NCI-H187 treated with DMSO at 0.1 percent for 48 hours (cell line): Measurements from ENCODE around the gene TMEM61.

Source experiments
- DNase-seq: peaks from one replicate; lab custom pipeline; 2025; lab: John Stamatoyannopoulos, UW

The TMEM61 gene

GRCh38 chr1:55040083-55040932, 59.9 kb downstream of the TMEM61 start:
- DNase-seq: no peak

GRCh38 chr1:55040933-55041494, 60.6 kb downstream of the TMEM61 start:
- no peak for DNase-seq

- no peak for DNase-seq
Measured at GRCh38 chr1:55041613-55042012, 61.2 kb downstream of the TMEM61 start.
